GM19397 (cell line): ENCODE results near the gene AQP4.

Experiments
- ATAC-seq: cut with Tn5 transposase; IDR thresholded peaks from one replicate; pipeline ENCODE4 v1.9.1; 2021; ENCODE audit warnings: mild to moderate bottlenecking, moderate library complexity; ENCODE audit not compliant: unreplicated experiment

The AQP4 gene

GRCh38 chr18:26843760-26844159 lies 21.7 kb downstream of the AQP4 start:
- no peak for ATAC-seq

GRCh38 chr18:26840965-26841364 lies 24.5 kb downstream of the AQP4 start:
- ATAC-seq: no peak

DNA sequence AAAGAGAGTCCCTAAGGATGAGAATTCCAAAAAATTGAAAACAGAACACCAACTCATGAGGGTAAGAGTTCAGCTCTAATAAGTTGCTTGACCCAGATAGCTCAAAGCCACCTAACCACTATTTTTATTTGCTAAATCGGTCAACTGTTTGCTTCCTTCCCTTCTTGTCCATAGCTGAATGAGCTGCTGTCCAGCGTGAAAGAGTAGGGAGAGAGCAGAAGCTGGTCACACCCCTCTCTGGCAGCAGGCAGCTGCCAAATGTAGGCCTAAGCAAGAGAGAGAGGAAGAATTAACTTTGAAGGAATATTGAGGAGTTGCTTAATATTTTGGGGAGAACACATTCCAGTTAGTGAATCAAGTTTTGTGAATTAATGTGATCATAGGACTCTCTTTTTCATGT lies 25.9 kb downstream of the AQP4 start:
- no peak for ATAC-seq

GRCh38 chr18:26832302-26832701 lies 33.2 kb downstream of the AQP4 start:
- ATAC-seq: no peak

DNA sequence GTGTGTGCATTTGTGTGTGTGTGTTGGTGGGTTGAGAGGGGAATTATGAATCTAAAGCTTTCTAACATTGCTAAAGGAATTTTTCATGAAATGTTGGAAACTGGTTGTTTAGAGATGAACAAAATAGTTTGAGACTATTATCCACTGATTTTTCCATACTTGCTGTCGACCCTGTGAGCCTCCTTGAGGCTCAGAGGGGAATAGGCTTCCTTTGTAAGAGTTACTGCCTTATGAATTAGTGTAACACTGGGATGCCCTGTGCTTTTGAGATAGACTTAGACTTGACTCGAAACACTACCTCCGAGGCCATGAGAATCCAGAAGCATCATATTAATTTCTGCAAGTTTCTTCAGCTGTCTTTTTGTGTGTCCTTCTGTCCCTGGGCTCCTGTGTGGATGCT lies 37.9 kb downstream of the AQP4 start:
- no peak for ATAC-seq

GRCh38 chr18:26826656-26827235 lies 38.8 kb downstream of the AQP4 start:
- ATAC-seq: no peak

DNA sequence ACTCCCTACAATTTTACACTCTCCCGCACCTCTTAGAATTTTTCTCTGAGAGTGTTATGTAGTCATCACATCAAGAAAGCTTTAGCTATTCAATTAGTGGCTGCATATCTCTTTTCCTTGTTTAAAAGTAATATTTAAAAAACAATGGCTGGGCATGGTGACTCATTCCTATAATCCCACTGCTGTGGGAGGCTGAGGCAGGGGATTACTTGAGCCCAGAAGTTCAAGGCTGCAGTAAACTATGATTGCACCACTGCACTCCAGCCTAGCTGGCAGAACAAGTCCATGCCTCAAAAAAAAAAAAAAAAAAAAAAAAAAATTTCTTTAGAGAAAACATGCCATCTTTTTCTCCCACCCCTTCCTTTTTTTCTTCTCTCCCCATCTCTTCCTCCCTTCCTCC lies 44.3 kb downstream of the AQP4 start:
- ATAC-seq: no peak

DNA sequence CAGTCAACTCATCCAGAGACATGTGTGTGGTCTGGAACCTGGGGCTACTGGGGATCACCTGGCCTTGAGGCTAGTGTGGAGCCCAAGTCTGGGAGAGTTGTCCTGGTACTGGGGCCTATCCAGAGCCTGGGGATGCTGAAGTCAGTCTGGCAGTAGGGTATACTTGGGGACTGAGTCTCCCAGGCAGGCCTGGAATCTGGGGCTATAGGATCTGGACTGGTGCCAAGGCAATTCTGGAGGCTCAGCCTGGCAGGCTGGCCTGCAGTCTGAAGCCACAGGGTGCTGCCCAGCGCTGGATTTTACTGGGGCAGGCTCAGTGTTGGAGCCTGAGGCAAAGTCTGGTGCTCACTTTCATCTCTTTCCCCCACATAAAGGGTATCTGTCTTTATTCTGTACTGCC lies 46.5 kb downstream of the AQP4 start:
- ATAC-seq: no peak

DNA sequence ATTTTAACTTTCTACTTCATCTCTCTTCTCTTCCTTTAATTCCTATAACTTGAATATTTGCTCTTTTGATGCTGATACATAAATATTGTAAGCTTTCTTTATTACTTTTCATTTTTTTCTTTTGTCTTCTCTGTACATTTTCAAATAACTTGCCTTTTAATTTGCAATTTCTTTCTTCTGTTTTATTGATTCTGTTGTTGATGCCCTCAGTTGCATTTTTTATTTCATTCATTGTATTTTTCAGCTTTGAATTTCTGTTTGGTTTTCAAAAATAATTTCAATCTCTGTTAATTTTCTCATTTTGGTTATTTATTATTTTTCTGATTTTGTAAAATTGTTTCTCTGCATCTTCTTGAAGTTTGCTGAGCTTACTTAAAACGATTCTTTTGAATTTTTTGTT lies 47.0 kb downstream of the AQP4 start:
- ATAC-seq: no peak

GRCh38 chr18:26813043-26813442 lies 52.5 kb downstream of the AQP4 start:
- peak; percentile 64 for ATAC-seq

- no peak for ATAC-seq
Observed at GRCh38 chr18:26812462-26812861, 53.0 kb downstream of the AQP4 start.

- ATAC-seq: no peak
Observed at GRCh38 chr18:26809346-26809745, 56.2 kb downstream of the AQP4 start.

DNA sequence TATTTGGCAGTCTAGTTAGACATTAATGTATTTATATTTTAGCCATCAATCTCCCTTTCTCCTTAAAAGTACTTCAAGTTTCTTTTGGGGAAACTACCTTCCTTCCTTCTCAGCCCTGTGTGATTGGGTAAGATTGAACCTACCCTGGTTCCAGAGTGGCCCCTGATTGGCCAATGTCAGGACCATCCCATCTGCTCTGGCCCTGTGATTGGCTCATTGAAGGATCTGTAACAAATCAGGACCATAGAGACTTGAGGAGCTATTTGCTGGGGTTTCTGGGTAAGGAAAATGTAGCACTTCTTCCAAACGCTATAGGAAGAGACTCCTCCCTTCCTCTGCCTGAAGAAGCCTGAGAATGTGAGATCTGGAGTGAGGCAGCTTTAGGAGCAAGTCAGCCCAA lies 59.3 kb downstream of the AQP4 start:
- no peak for ATAC-seq

DNA sequence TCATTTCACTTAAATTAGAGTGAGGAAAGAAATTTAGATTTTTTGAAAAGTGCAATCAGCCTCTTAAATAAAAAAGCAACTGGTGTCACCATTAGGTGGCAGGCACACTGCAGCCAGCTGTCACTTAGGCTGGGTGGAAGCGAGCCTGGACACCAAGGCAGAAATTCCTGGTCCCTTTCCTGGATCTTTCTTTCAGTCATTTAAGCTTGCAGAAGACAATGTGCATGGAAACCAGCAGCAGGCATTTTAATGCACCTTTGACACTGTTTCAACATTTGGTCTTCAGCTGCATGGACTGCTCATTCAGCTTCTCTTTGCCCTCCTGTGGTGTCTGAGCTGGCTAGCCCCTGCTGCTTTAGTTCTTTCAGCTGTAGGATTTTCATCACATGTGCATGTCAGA lies 61.0 kb downstream of the AQP4 start:
- no peak for ATAC-seq

DNA sequence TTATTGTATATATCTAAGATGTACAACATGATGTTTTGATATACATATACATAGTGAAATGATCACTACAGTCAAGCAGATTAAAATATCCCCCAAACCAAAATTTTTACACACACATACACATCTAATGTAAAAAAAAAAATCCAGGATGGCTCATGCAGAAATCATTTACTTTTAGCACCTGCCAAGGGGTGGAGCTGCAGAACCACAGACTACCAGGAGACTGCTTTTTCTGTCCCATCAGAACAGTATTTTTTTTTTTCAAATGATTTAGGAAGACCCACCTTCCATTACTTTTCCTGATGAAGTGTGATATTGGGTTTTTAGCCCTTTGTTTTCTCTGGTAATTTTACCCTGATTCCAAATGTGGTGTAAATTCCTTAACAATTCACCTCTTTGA lies 61.9 kb downstream of the AQP4 start:
- ATAC-seq: no peak

- ATAC-seq: no peak
Observed at GRCh38 chr18:26802330-26803200, 62.9 kb downstream of the AQP4 start.
